ENCODE measurements around the gene GGT5. TPM values are rescaled to one million over a fixed set of nuclear protein-coding genes. Genes with fewer than 3 reads are reported as not detected.

GGT5 gene
- total and polyA plus RNA-seq, 2 of the 13 experiments (the other 11 are each of a cell fraction or from before 2014, with no cell fraction given), result 0.69 to 3.1 TPM

DNA sequence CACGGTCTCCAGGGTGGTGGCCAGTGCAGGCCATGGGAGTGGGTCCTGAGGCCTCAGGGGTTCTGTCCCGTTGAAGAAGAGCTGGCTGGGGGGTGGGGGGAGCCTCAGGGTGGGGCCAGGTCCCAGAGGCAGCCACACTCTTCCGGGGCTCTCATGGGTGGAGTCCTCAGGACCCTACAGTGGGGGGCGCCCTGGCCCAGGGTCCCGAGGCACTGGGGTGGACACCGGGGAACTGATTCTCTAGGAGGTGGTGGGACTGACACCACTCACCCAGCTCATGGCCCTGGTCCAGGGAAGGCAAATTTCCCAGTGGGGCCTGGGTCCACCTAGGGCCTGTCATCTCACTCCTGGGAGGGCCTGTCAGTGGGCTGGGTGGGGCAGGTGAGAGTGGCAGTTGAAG is 12.8 kb downstream of the GGT5 start:
- Histone ChIP-seq H2AFZ (ENCODE audit: low read length) (no peak overlapping the region), H3K9ac (ENCODE audit: insufficient read depth, low read depth, low read length) (no peak overlapping the region), H3K79me2 (ENCODE audit: insufficient read depth, low read length) (no peaks in the 10 kb centered on the region), H3K4me1 (ENCODE audit: insufficient read depth, low read length) (peaks cover 20% of the 10 kb centered on the region), H3K36me3 (replicated peaks in 1 of 2; ENCODE audit: control insufficient read depth in 1 of 2, insufficient read depth in 2 of 2, low read length in 2 of 2) (no peaks in the 10 kb centered on the region), H3K4me2 (ENCODE audit: low read depth, low read length) (no peak overlapping the region), H3K9me3 (ENCODE audit: low read length) (no peaks in the 10 kb centered on the region), H4K20me1 (ENCODE audit: insufficient read depth, low read length) (no peaks in the 10 kb centered on the region), H3K27me3 (ENCODE audit: control insufficient read depth in 1 of 2, insufficient read depth in 2 of 2, low read length in 2 of 2) (no peaks in the 10 kb centered on the region), H3K4me3 (replicated peaks in 1 of 3; ENCODE audit: insufficient read depth in 1 of 3, low read depth in 2 of 3, low read length in 3 of 3) (no peak overlapping the region), H3K27ac (ENCODE audit: extremely low read length, insufficient read depth, low read length) (no peak overlapping the region)
- BruUV-seq (replicated peaks), result no TSS peak
- 100% methylated on average over 2 of the region's 6 CpGs for WGBS (ENCODE audit: low lambda C conversion rate)
- FAIRE-seq (no peak), ATAC-seq (no peak), DNase-seq (ENCODE audit: low spot score) (no peak)
- POLR2A ChIA-PET, result no interaction called here
- CTCF ChIA-PET (ENCODE audit: low intra/inter-chr PET ratio, low total read pairs), result interaction anchor here (3.4 kb wide), 1 partner anchor 42 kb away, joined by 33 read pairs; no protein-coding TSS in a partner anchor
- in situ Hi-C loops (cut with HindIII; ENCODE audit: extremely low pct_ligation_motif_present, low pct_unique_long_range_greater_than_20kb), result no loop called here
- intact Hi-C loops (cut with micrococcal nuclease; ENCODE audit: unreplicated experiment), result no loop called here
- TF ChIP-seq ZNF776 (CRISPR knock-in tag; IDR thresholded peaks at IDR 0.05), result no peak
- no peak for TF ChIP-seq HOXA7 (CRISPR knock-in tag; IDR thresholded peaks at IDR 0.05)
- no peak for TF ChIP-seq CREBL2 (CRISPR knock-in tag; IDR thresholded peaks at IDR 0.05; ENCODE audit: borderline replicate concordance)
- TF ChIP-seq LBX2 (CRISPR knock-in tag; IDR thresholded peaks at IDR 0.05; ENCODE audit: borderline replicate concordance), result no peak
- no peak for TF ChIP-seq TEAD2 (CRISPR knock-in tag; IDR thresholded peaks at IDR 0.05)
- no peak for TF ChIP-seq ARID4A (CRISPR knock-in tag; IDR thresholded peaks at IDR 0.05; ENCODE audit: borderline replicate concordance)
- TF ChIP-seq ZNF281 (CRISPR knock-in tag; IDR thresholded peaks at IDR 0.05; ENCODE audit: borderline replicate concordance), result no peak
- TF ChIP-seq DNMT1 (CRISPR knock-in tag; IDR thresholded peaks at IDR 0.05), result no peak
- no peak for TF ChIP-seq PRDM10 (CRISPR knock-in tag; IDR thresholded peaks at IDR 0.05; ENCODE audit: low read depth)
- no peak for TF ChIP-seq ZNF576 (CRISPR knock-in tag; IDR thresholded peaks at IDR 0.05)

Data from HepG2 (cell line).